ENCODE data around the gene RIPOR2.
A peak's percentile ranks its signal among the peaks of the same experiment; 100 is the strongest.
"Not testable (repeated sequence)": the region's sequence is repeated elsewhere in the genome, so short reads cannot be mapped to it uniquely, and the experiment has no call there.

Gene RIPOR2

GRCh38 chr6:24799541-24799915 lies 136.2 kb downstream of the RIPOR2 start:
- no peak for DNase-seq (ENCODE audit: low read depth)

GRCh38 chr6:24798740-24799540 lies 136.8 kb downstream of the RIPOR2 start, which contains the start of gene ARMH2:
Gene ARMH2, minus strand, starts transcription at chr6:24798917. Its CDS starts 60 bp downstream, at chr6:24798857.
- no peak for DNase-seq (ENCODE audit: low read depth)

- DNase-seq (ENCODE audit: low read depth) = no peak
These were observed 138.1 kb downstream of the RIPOR2 start for GRCh38 chr6:24797596-24798216.

- DNase-seq (ENCODE audit: low read depth) = no peak
These were observed 139.0 kb downstream of the RIPOR2 start for GRCh38 chr6:24796616-24797290.

GRCh38 chr6:24795106-24795505 lies 140.7 kb downstream of the RIPOR2 start:
- no peak for DNase-seq (ENCODE audit: low read depth)

GRCh38 chr6:24788031-24788665 lies 147.6 kb downstream of the RIPOR2 start:
- no peak for DNase-seq (ENCODE audit: low read depth)

- no peak for DNase-seq (ENCODE audit: low read depth)
These were observed 155.6 kb downstream of the RIPOR2 start for GRCh38 chr6:24780206-24780605.

- no peak for DNase-seq (ENCODE audit: low read depth)
These were observed 156.2 kb downstream of the RIPOR2 start for GRCh38 chr6:24779416-24780016.

GRCh38 chr6:24778878-24779277 lies 156.9 kb downstream of the RIPOR2 start:
- no peak for DNase-seq (ENCODE audit: low read depth)

GRCh38 chr6:24778121-24778520 lies 157.6 kb downstream of the RIPOR2 start:
- no peak for DNase-seq (ENCODE audit: low read depth)

GRCh38 chr6:24777227-24777626 lies 158.5 kb downstream of the RIPOR2 start:
- no peak for DNase-seq (ENCODE audit: low read depth)

- no peak for DNase-seq (ENCODE audit: low read depth)
These were observed 160.2 kb downstream of the RIPOR2 start for GRCh38 chr6:24775520-24776058.

GRCh38 chr6:24774696-24775519 lies 160.9 kb downstream of the RIPOR2 start, which contains the start of gene GMNN:
Gene GMNN, plus strand, starts transcription at chr6:24774937. Its CDS starts 2,310 bp downstream, at chr6:24777247.
- peak; percentile 95 for DNase-seq (ENCODE audit: low read depth)

- DNase-seq (ENCODE audit: low read depth) = no peak
These were observed 167.4 kb downstream of the RIPOR2 start for GRCh38 chr6:24768361-24768760.

- DNase-seq (ENCODE audit: low read depth) = no peak
These were observed 168.9 kb downstream of the RIPOR2 start for GRCh38 chr6:24766680-24767462.

- not testable (repeated sequence) for DNase-seq (ENCODE audit: low read depth)
These were observed 169.8 kb downstream of the RIPOR2 start for GRCh38 chr6:24765968-24766367.

- DNase-seq (ENCODE audit: low read depth) = not testable (repeated sequence)
These were observed 170.6 kb downstream of the RIPOR2 start for GRCh38 chr6:24764833-24765828.

- no peak for DNase-seq (ENCODE audit: low read depth)
These were observed 172.2 kb downstream of the RIPOR2 start for GRCh38 chr6:24763578-24763977.

GRCh38 chr6:24761851-24762250 lies 173.9 kb downstream of the RIPOR2 start:
- no peak for DNase-seq (ENCODE audit: low read depth)

All from activated T-helper 1 cell treated with Interleukin-2 at 50 U/mL for 16 hours (primary cell).